Activated naive CD8-positive, alpha-beta T cell treated with anti-CD3 and anti-CD28 coated beads for 36 hours (primary cell): ENCODE measurements around the gene GOT1. TPM values are rescaled to one million over a fixed set of nuclear protein-coding genes. Genes with fewer than 3 reads are reported as not detected.
A peak's percentile ranks its signal among the peaks of the same experiment; 100 is the strongest.

Experiments
- DNase-seq: peaks from one replicate; pipeline ENCODE4 v3.0.0; 2021
- H3K27ac Mint-ChIP-seq: one replicate; pipeline ENCODE4 v1.8.0; 2022; ENCODE audit warnings: mild to moderate bottlenecking, moderate library complexity, mixed read lengths
- H3K27me3 Mint-ChIP-seq: one replicate; pipeline ENCODE4 v1.8.0; 2022; ENCODE audit warnings: mild to moderate bottlenecking, mixed read lengths
- H3K36me3 Mint-ChIP-seq: one replicate; pipeline ENCODE4 v1.8.0; 2021; ENCODE audit warnings: mild to moderate bottlenecking, mixed read lengths
- H3K4me1 Mint-ChIP-seq: one replicate; pipeline ENCODE4 v1.8.0; 2021; ENCODE audit warnings: mixed read lengths
- H3K4me3 Mint-ChIP-seq: one replicate; pipeline ENCODE4 v1.8.0; 2022; ENCODE audit warnings: mild to moderate bottlenecking, moderate library complexity, mixed read lengths
- H3K9me3 Mint-ChIP-seq: one replicate; pipeline ENCODE4 v1.8.0; 2022; ENCODE audit warnings: mixed read lengths
- total RNA-seq, 2 experiments: library from RNA; stranded (reverse); gene quantifications; one replicate each; pipeline ENCODE4 v1.2.3, GENCODE V29; 2021

The GOT1 gene
- 10 to 100 TPM; 50.8 to 53.9 TPM for total RNA-seq

DNA sequence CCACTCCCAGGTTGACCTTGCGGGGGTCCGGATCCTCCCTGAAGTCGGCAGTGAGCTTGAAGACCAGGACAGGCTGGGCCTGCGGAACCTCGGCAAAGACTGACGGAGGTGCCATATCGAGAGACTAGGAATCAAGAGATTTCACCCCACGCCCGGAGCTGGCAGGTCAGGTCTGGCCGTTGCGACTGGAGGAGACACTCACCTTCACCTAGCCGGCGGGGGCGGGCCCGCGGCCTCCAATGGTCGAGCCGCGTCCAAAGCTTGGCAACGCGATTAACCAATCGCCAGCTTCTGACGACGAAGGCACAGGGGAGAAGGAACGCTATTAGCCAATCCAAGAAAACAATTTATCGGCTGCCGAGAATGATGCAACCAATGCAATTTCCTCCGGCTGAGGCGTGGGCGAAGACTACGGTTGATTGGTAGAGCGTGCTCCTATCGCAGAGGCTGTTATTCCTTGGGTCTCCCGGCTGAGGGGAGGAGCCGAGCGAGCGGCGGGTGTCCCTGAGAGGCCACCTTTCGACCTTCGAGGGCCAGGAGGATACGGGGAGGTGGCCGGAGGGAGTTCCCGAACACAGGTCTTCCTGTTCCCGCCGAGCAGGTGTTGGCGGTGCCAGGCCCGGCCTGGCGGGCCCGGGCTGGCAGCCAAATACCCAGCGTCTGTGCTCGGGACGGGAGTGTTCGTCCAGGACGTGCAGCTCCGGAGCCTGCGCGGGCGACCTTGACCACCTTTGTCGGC, at the start of gene GOT1:
Gene GOT1 (minus strand): TSS at position 174 of the 739 bp plus-strand sequence. CDS start 59 bp downstream, at position 115.
- peak; percentile 95 for DNase-seq
- peaks cover 39% of the 10 kb centered on the region for H3K4me1 Mint-ChIP-seq
- no peaks in the 10 kb centered on the region for H3K9me3 Mint-ChIP-seq
- peak within 1 kb of the TSS; percentile 93 for H3K27ac Mint-ChIP-seq
- H3K4me3 Mint-ChIP-seq, result peak within 1 kb of the TSS; percentile 98
- no peaks in the 10 kb centered on the region for H3K27me3 Mint-ChIP-seq
- H3K36me3 Mint-ChIP-seq, result peaks cover 10% of the 10 kb centered on the region

DNA sequence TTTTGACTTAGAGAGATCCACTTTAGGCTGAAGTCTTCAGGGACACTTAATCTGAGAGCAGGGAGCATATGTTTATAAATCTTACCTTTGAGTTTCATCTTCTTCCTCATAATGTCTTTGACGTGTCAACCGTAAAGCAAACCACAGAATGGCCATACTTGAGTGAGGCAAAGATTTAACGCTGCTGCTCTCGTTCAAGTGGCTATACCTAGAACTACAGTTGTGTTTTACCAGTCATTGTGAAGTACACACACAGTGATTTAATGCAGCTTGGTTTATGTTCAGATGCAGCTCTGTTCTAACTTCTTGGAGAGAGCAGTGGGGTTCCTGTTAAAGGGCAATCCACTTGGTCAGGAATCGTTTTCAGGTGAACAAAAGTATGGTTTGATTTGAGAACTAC, 39.9 kb upstream of the GOT1 start:
- H3K27ac Mint-ChIP-seq, result no peak overlapping the region
- H3K36me3 Mint-ChIP-seq, result no peaks in the 10 kb centered on the region
- H3K27me3 Mint-ChIP-seq, result peaks cover 51% of the 10 kb centered on the region
- H3K4me1 Mint-ChIP-seq, result peaks cover 3% of the 10 kb centered on the region
- H3K4me3 Mint-ChIP-seq, result no peak overlapping the region
- no peak for DNase-seq
- no peaks in the 10 kb centered on the region for H3K9me3 Mint-ChIP-seq

DNA sequence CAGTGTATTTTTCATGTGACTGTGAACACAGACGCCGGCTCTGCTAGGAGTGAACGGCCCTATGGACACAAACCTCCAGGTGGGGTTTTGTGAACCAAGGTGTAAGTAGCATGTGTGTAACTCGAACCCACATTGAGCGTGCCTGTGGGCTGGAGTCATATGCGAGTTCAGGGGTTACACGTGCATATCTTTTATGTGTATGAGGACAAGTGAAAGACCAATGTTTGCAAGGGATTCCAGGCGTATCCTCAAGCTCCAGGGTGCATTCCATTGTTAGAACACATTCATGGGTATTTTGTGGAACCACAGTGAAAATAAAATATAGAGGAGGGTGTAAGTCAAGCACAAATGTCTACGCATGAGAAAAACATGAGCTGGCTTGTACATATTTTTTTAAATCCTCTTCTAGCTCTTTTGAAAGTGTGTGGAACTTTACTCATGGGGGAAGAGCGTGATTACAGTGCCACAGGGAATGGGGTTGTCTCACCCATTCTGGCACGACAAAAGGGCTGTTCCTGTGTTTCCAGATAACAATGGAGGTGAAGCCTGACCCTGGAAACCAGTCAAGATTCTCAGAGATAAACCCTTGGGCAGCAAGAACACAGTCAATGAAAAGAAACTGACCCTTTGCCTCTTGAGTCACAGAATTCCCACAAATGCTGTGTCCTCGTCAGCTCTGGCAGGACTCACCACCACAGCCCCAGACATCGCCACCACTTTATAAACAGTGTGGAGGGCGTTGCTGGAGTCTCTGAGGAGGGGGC, 37.0 kb upstream of the GOT1 start:
- DNase-seq, result no peak
- H3K27me3 Mint-ChIP-seq, result peaks cover 39% of the 10 kb centered on the region
- no peak overlapping the region for H3K27ac Mint-ChIP-seq
- no peaks in the 10 kb centered on the region for H3K9me3 Mint-ChIP-seq
- no peaks in the 10 kb centered on the region for H3K36me3 Mint-ChIP-seq
- H3K4me1 Mint-ChIP-seq, result no peaks in the 10 kb centered on the region
- no peak overlapping the region for H3K4me3 Mint-ChIP-seq

DNA sequence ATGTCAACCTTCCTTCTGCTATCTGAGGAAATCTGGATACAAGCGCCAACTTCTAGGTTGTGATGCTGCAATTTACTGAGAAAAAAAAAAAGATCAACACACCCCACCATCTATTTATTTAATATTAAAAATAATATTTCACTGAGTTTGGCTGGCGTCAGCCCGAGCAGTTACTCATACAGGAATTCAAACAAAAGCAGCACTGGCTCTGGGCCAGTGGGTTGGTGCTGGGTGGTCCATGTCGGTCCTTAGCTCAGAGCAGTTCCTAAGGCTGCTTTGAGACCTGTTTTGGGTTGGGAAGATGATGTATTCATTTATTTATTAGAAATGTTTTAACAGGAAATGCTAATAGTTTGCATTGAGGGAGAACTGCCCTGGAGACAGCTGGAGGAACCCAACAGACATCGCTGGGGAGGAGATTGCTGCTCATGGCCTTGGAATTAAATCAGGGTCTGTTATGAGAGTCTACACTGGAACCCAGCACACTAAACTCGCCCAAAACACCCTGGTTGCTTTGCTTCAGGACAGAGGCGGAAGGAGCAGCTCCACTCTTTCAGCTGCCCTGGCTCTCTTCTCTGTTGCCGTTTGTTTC, 36.3 kb upstream of the GOT1 start:
- H3K9me3 Mint-ChIP-seq, result no peaks in the 10 kb centered on the region
- H3K36me3 Mint-ChIP-seq, result no peaks in the 10 kb centered on the region
- no peak overlapping the region for H3K4me3 Mint-ChIP-seq
- DNase-seq, result no peak
- no peaks in the 10 kb centered on the region for H3K4me1 Mint-ChIP-seq
- H3K27me3 Mint-ChIP-seq, result peaks cover 38% of the 10 kb centered on the region
- H3K27ac Mint-ChIP-seq, result no peak overlapping the region

DNA sequence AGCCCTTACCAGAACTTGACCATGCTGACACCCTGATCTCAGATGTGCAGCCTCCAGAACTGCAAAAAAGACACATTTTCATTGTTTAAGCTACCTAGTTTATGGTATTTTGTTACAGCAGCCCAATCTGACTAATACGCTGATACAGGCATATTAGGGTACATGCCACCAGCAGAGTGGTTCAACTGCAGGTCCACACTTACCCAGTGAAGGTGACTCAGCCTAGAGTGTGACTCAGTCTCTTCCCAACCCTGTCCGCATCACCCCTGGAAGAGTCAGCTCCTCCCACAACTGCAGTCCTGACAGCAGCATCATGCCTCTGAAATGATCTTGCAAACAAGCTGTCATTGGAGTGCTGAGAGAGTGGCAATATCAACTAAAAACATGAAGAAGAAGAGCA, 30.8 kb upstream of the GOT1 start:
- H3K4me1 Mint-ChIP-seq, result no peaks in the 10 kb centered on the region
- H3K9me3 Mint-ChIP-seq, result no peaks in the 10 kb centered on the region
- no peak for DNase-seq
- no peak overlapping the region for H3K27ac Mint-ChIP-seq
- H3K36me3 Mint-ChIP-seq, result no peaks in the 10 kb centered on the region
- H3K27me3 Mint-ChIP-seq, result peaks cover 25% of the 10 kb centered on the region
- no peak overlapping the region for H3K4me3 Mint-ChIP-seq

DNA sequence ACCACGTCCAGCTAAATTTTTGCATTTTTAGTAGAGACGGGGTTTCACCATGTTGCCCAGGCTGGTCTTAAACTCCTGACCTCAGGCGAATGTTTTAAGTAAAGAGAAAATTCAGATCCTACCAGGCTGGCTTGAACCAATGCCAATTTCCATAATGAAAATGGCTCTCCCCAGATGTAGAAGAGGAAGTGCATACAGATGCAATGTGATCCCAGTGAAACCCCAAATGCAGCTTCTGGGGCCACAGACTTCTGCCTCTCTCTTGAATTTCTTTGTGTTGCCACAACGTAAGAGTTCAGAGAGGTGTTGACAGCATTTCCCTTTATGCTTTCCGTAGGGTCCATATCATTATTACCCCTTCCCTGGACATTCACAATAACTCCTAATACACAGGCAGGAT, 29.6 kb upstream of the GOT1 start:
- Mint-ChIP-seq H3K4me1 (no peaks in the 10 kb centered on the region), H3K9me3 (no peaks in the 10 kb centered on the region), H3K27ac (no peak overlapping the region), H3K36me3 (no peaks in the 10 kb centered on the region), H3K27me3 (peaks cover 25% of the 10 kb centered on the region), H3K4me3 (no peak overlapping the region)
- no peak for DNase-seq

DNA sequence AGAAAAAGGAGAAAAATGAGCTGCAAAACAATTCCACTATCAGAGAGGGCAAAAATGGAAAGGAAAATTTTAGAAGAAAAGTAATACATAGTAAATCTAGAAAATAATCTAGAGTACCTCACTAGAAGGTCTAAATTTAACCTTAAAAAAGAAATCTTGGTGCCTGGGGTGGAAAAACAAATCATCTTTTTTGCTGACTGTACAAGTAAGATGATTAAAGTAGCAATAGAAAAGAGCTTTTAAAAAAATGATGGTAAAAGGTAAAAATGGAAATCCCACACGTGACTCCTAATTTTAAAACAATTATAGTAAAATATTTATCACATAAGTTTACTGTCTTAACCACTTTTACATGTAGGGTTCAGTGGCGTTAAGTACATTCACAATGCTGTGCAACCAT, 28.8 kb upstream of the GOT1 start:
- Mint-ChIP-seq H3K4me3 (no peak overlapping the region), H3K27me3 (peaks cover 32% of the 10 kb centered on the region), H3K9me3 (no peaks in the 10 kb centered on the region), H3K36me3 (no peaks in the 10 kb centered on the region), H3K27ac (no peak overlapping the region), H3K4me1 (no peaks in the 10 kb centered on the region)
- no peak for DNase-seq

DNA sequence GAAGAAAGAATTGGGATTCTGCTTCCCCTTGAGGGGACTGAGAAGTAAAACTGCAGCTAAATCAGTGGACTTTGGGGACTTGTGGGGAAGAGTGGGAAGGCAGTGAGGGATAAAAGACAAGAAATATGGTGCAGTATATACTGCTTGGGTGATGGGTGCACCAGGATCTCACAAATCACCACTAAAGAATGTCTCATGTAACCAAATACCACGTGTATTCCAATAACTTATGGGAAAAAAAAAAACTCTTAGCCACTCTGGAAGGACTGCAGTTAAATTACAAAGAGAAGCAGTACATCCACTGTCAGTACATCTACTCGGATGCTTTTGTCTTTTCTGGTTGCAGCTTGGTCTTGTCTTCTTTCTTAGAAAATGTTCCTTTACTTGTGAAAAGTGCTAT, 27.4 kb upstream of the GOT1 start:
- Mint-ChIP-seq H3K27ac (no peak overlapping the region), H3K4me1 (no peaks in the 10 kb centered on the region), H3K27me3 (peaks cover 32% of the 10 kb centered on the region), H3K36me3 (no peaks in the 10 kb centered on the region), H3K4me3 (no peak overlapping the region), H3K9me3 (no peaks in the 10 kb centered on the region)
- no peak for DNase-seq

DNA sequence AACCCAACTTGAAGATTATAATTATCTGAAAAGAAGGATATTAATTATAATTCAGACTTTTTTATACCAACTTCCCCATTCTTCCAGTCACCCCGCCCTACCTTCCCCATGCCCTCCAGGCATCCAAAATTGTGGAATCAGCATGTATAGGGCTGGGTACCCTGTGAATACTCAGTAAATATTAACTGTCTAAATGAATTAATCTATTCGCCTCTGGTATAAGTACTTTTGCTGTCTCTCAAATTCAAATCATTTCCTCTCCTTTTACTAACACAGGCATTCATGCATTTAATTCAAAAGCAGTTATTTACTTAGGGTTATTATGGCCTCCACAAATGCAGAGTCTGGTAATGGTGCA, 26.5 kb upstream of the GOT1 start:
- DNase-seq, result no peak
- Mint-ChIP-seq H3K9me3 (no peaks in the 10 kb centered on the region), H3K4me1 (no peaks in the 10 kb centered on the region), H3K27me3 (peaks cover 27% of the 10 kb centered on the region), H3K4me3 (no peak overlapping the region), H3K36me3 (no peaks in the 10 kb centered on the region), H3K27ac (no peak overlapping the region)

DNA sequence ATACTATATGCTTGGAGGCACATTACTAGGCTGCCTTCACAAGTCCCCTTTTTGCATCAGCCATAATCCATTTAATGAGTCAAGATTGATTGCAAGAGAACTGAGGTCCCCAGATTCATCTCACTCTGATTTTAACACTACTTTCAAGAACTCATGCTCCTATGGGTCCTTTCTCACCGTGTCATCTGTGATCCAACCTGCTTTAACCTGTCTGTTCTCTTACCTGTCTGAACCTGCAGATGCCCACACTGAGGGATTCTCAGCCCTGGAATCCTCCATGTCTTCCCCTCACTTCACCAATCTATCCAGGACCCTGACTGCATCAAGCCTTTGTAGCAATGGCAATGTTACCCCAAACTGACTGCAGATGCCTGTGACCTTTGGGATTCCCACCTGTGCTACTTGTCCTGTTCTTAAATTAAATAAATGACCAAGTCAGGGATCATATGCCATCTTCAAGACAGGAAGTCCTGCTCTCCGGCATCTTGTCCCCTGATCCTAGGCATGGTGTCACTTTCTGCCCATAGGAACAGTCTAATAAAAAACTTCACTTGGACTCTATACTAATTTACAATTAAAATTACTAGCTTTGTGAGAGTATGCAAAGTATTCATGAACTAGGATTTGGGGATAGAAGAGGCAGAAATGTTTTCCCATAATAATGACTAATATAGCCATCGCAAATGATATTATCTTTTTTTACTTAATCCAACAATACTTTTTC, 25.9 kb upstream of the GOT1 start:
- Mint-ChIP-seq H3K27ac (no peak overlapping the region), H3K27me3 (peaks cover 25% of the 10 kb centered on the region), H3K9me3 (no peaks in the 10 kb centered on the region), H3K36me3 (no peaks in the 10 kb centered on the region), H3K4me1 (no peaks in the 10 kb centered on the region), H3K4me3 (no peak overlapping the region)
- no peak for DNase-seq

DNA sequence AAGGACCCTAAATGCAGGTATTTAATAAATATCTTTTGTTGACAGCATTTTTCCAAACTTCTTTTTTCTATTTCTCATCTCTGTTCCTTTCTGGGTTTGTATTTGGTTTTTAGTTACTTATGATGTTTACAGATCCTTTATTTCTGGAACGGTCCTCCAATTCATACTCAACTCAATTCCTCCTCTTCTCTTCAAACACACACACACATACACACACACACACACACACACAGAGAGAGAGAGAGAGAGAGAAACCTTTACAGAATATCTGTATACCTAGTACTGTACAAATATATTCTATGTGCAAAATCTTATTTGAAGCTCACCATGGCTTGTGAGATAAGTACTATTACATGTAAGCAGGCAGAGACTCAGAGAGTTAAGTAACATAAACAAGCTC, 21.6 kb upstream of the GOT1 start:
- no peaks in the 10 kb centered on the region for H3K4me1 Mint-ChIP-seq
- DNase-seq, result no peak
- peaks cover 22% of the 10 kb centered on the region for H3K27me3 Mint-ChIP-seq
- no peaks in the 10 kb centered on the region for H3K36me3 Mint-ChIP-seq
- no peak overlapping the region for H3K27ac Mint-ChIP-seq
- H3K9me3 Mint-ChIP-seq, result no peaks in the 10 kb centered on the region
- no peak overlapping the region for H3K4me3 Mint-ChIP-seq

DNA sequence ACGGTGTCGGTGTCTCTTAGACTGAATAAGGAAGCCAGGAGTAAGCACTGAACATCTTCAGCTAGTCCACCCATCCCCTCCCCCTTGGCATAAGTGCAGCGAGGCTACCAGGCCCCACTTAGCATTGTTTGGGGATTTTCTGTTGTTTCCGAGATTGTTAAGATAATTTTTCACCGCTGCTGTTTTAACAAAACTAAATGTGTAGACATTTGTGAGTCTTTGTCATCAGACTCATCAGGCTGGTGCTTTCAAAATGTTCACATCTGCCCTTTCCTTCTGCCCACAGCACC, 21.0 kb upstream of the GOT1 start:
- H3K27ac Mint-ChIP-seq, result no peak overlapping the region
- no peak for DNase-seq
- H3K27me3 Mint-ChIP-seq, result peaks cover 21% of the 10 kb centered on the region
- H3K36me3 Mint-ChIP-seq, result no peaks in the 10 kb centered on the region
- H3K9me3 Mint-ChIP-seq, result no peaks in the 10 kb centered on the region
- no peaks in the 10 kb centered on the region for H3K4me1 Mint-ChIP-seq
- H3K4me3 Mint-ChIP-seq, result no peak overlapping the region

DNA sequence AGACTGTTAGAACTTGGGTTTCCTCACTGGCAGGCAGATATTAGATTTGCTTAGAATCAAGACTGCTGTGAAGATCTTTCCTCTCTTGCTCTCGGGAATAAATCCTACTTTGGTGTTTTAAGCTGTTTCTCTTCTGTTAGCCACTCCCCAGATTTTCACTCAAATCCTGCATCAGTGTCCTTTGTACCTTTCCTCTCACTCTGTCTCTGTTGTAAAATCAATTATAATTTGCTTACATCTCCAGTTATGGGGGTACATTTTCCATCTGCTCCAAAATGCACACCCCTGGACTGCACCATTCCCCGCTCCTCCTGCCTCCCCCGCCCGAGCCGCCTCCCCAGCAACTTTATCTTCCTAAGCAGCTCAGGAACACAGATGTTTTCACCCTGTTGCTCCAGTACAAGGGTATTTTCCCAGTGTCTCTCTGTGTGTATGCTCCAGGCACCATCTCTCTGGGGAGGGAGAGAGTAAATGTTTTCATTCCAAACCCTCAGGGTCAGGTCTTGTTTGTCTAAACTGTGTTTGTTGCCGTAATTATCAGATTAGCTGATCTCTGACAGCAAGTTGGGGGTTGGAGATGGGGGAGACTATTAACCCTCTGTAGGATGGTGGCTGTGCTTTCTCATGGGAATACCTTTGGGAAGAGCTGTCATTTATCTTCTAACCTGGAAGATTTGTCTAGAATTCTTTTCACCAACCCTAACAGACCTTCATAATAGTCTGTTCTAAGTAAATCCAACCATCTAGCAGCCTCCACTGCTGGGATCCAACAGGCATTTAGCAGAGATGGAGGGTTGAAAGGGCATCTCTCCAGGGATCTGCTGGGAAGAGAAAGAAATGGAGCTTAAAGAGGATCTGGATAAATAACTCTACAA, 20.4 kb upstream of the GOT1 start:
- peaks cover 21% of the 10 kb centered on the region for H3K27me3 Mint-ChIP-seq
- no peaks in the 10 kb centered on the region for H3K9me3 Mint-ChIP-seq
- H3K27ac Mint-ChIP-seq, result no peak overlapping the region
- H3K4me3 Mint-ChIP-seq, result no peak overlapping the region
- no peaks in the 10 kb centered on the region for H3K36me3 Mint-ChIP-seq
- no peak for DNase-seq
- no peaks in the 10 kb centered on the region for H3K4me1 Mint-ChIP-seq

DNA sequence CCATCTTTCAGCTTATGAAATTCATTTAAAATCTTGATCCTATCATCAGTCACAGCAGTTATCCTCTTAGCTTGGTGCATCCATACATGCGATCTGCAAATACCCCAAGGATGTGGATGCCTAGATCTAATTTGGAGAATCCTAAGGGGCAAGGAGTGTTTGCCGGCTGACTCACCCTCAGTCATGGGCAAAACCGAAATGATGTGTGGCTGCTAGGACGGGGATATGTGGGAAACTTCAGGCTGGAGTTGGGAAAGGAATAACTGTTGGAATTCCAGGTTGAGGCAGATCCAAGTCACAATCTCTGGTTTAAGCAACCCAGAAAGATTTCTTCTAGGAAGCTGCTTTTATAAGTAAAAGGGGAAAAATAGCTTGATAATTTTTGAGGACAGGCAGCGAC, 19.7 kb upstream of the GOT1 start:
- H3K27ac Mint-ChIP-seq, result no peak overlapping the region
- H3K36me3 Mint-ChIP-seq, result no peaks in the 10 kb centered on the region
- H3K27me3 Mint-ChIP-seq, result peaks cover 21% of the 10 kb centered on the region
- no peak overlapping the region for H3K4me3 Mint-ChIP-seq
- H3K9me3 Mint-ChIP-seq, result no peaks in the 10 kb centered on the region
- DNase-seq, result no peak
- no peaks in the 10 kb centered on the region for H3K4me1 Mint-ChIP-seq

DNA sequence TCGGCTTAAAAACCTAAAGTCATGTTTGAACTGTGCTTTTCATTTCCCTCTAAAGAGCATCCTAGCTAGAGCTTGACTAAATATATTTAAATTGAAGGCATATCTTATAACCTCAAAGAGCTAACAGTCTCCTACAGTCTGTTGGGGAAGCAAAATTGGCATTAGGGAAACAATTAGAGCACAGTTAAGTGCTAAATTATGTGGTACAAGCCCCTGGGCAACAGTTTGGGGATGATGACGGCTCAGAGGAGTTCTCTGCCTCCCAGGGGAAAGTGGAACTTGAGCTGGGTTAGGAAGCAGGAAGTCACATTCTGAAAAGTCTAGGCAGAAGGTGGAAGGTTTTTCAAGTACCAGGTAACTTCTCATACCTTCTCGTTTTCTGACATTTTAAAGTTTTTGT, 18.6 kb upstream of the GOT1 start:
- no peaks in the 10 kb centered on the region for H3K9me3 Mint-ChIP-seq
- H3K36me3 Mint-ChIP-seq, result no peaks in the 10 kb centered on the region
- no peaks in the 10 kb centered on the region for H3K4me1 Mint-ChIP-seq
- peaks cover 14% of the 10 kb centered on the region for H3K27me3 Mint-ChIP-seq
- H3K4me3 Mint-ChIP-seq, result no peak overlapping the region
- no peak overlapping the region for H3K27ac Mint-ChIP-seq
- no peak for DNase-seq
